NCI-H2107 (cell line): ENCODE measurements around the gene FIG4.

Experiments
- DNase-seq: peaks from one replicate; lab custom pipeline; 2025; lab: John Stamatoyannopoulos, UW

Gene FIG4

DNA sequence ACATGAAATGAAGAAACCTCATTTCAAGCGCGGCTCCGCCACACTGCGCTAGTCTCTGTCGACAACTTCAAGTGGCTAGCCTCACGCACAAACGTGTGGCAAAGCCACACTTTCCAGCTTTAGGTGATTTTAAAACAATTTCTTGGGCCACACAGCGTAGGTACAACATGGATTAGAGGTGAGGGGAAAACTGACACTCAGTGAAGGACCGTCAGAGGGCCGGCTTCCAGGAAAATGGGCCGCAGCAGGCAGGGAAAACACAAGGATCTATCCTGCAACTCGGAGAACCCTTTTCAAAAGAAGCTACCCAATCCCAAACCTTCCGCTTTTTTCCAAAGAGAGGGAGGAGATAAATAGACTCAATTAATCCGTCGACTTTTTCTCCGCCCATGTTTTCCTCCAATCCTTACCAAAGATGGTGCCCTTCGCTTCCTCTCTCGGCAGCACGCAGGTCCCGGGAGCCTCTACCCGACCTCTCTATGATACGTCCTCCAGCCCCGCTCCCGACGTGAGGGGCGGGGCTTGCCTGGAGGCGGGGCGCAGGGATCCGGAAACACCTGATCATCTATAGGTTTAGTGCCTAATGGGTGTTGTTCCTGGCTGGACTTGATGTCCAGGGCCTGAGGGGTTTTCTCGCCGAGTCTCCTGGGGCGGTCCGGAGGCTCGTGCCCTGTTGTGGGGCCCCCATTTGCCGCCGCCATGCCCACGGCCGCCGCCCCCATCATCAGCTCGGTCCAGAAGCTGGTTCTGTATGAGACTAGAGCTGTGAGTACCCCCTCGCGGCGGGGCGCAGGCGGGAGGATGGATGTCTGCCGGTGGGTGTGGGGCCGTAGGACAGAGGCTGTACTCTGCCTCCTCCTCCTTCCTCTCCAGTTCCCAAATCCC, at the start of gene FIG4, which contains the start of gene AK9:
Gene FIG4 (plus strand): TSS at position 560 of the 885 bp plus-strand sequence. CDS start 140 bp downstream, at position 700.
Gene AK9 (minus strand): TSS at position 466 of the 885 bp plus-strand sequence. CDS start 15,457 bp downstream, outside the sequence.
- peak; percentile 81 for DNase-seq

DNA sequence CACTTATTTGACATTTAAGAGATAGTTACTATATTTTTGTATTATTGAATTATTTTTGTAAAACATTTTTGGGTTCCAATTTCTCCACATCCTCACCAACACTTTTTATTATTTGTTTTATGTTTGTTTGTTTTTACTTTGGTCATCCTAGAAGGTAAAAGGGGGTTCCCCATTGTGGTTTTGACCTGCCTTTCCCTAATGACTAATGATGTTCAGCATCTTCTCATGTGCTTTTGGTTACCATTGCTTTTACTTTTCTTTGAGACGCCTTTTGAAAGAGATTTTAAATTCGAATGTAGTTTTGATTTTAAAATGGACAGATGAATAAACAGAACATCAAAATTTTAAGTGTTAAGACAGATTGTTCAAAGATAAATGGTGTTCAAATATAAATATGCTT, 47.0 kb upstream of the FIG4 start:
- DNase-seq, result no peak

- no peak for DNase-seq
Observed at GRCh38 chr6:109653264-109653663, 37.8 kb upstream of the FIG4 start.

GRCh38 chr6:109655761-109656262, 35.3 kb upstream of the FIG4 start:
- no peak for DNase-seq

GRCh38 chr6:109660526-109661320, 30.4 kb upstream of the FIG4 start:
- DNase-seq, result no peak

DNA sequence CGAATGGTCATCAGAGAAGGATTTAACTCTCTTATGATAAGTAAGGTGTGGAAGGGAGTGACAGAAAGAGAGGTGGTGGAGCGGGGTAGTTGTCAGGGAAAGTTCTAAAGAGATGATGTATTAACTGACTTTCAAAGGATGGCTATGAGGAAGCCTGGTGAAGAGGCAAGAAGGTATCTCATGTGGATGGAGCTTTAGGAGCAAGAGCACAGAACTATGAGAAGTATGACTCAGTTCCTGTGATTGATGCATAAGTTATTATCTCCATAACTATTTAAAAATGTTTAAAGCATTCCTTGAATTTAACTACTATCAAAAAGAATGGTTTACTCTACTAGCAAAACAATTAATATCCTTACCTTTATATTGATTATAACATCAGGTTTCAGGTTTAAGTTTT, 28.9 kb upstream of the FIG4 start:
- no peak for DNase-seq

DNA sequence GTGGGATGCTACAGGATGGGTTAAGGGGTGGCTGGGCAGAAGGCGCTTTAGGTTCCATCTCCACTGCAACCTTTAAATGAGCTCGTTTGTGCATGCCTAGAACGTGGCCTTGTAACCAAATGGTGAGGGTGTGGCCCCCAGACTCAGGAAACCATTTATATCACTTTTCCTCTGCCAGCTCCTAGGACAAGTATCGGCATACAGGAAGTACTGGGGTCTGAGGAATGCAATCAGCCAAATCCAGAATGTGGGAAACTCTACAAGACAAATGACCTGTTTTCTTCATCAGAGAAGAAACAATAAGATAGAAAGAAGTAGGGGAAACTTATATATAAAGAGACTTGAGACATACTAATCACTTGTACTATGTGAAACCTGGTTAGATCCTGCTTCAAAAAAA, 21.3 kb upstream of the FIG4 start:
- no peak for DNase-seq

GRCh38 chr6:109671733-109672132, 19.4 kb upstream of the FIG4 start:
- DNase-seq, result no peak

DNA sequence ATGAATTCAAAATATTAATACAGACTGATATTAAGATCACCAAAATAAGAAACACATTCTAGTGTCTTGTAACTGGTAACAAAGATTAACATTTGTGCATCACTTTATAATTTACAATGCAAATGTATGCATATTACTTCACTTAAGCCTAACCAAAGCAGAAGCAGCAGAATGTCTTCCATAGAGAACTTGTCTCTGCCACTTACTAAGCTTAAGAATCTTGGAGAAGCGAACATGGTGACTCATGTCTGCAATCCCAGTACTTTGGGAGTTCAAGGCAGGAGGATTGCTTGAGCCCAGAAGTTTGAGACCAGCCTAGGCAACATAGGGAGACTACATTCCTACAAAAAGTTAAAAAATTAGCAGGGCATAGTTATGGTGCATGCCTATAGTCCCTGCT, 18.9 kb upstream of the FIG4 start:
- DNase-seq, result no peak

DNA sequence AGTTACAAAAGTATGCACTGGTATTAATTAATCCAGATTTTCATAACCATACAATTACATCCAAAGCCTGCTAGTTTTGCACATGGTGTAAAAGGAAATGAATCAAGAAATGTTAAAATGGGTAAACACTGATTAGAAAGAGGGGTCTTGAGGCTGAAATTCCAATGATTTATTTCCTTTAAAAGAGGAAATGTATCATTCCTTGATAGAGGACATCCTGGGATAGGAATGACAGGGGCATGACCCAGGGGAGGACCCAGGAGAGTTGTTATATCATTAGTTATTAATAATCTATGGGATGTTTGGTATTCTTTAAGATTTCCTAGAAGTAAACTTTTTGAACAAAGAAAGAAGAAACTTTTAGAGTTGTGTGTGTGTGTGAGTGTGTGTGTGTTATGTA, 18.3 kb upstream of the FIG4 start:
- DNase-seq, result no peak

DNA sequence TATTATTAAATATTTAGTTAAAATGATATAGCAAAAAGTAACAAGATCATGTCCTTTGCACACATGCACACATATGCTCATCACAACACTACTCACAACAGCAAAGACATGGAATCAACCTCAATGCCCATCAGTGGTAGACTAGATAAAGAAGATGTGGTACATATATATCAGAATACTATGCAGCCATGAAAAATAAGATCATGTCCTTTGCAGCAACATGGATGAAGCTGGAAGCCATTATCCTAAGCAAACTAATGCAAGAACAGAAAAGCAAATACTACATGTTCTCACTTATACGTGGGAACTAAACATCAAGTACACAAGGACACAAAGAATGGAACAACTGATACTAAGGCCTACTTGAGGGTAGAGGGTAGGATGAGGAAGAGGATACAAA, 14.4 kb upstream of the FIG4 start:
- DNase-seq, result no peak

GRCh38 chr6:109678240-109678639, 12.9 kb upstream of the FIG4 start:
- DNase-seq, result no peak

DNA sequence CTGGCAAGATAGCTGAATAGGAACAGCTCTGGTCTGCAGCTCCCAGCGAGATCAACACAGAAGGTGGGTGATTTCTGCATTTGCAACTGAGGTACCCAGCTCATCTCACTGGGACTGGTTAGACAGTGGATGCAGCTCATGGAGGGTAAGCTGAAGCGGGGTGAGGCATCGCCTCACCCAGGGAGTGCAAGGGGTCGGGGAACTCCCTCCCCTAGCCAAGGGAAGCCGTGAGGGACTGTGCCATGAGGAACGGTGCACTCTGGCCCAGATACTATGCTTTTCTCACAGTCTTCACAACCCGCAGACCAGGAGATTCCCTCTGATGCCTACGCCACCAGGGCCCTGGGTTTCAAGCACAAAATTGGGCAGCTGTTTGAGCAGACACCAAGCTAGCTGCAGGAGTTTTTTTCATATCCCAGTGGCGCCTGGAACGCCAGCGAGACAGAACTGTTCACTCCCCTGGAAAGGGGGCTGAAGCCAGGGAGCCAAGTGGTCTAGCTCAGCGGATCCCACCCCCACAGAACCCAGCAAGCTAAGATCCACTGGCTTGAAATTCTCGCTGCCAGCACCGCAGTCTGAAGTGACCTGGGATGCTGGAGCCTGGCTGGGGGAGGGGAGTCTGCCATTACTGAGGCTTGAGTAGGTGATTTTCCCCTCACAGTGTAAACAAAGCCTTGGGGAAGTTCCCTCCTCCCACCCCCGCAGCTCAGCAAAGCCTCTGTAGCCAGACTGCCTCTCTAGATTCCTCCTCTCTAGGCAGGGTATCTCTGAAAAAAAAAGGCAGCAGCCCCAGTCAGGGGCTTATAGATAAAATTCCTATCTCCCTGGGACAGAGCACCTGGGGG, 12.2 kb upstream of the FIG4 start:
- DNase-seq, result peak; percentile 27

DNA sequence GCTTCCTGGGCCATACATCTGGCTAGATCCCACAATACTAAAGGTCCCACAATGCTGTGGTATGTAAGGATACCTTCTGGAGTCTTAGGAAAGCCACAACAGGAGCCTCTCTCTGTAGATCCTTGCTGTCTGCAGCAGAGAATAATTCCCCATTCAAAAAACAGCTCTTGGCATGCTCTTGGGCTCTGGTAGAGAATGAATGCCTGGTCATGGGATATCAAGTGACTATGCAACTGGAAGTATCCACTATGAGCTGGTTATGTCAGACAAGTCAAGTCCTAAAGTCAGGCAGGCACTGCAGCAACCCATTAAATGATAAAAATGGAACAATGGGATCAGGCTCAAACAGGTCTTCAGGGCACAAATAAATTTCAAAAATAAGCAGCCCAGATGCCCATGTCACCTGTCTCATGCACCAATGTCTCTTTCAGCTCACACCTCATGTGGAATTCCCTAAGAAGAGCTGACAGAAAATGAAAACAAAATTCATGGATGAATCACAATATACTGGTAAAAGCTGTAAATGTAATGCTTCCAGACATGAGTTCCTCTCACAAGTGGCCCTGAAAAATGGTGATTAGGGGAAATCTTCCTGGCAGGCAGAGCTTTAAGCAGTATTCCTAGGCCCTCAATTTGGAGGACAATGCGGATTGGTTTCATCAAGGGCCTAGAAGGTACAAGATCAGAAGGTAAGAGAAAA, 4.4 kb upstream of the FIG4 start:
- no peak for DNase-seq

GRCh38 chr6:109687271-109687761, 3.8 kb upstream of the FIG4 start:
- DNase-seq, result no peak

- DNase-seq, result peak; percentile 30
Observed at GRCh38 chr6:109690373-109690736, 741 bp upstream of the FIG4 start.

- no peak for DNase-seq
Observed at GRCh38 chr6:109693111-109693510, 2.0 kb downstream of the FIG4 start.

DNA sequence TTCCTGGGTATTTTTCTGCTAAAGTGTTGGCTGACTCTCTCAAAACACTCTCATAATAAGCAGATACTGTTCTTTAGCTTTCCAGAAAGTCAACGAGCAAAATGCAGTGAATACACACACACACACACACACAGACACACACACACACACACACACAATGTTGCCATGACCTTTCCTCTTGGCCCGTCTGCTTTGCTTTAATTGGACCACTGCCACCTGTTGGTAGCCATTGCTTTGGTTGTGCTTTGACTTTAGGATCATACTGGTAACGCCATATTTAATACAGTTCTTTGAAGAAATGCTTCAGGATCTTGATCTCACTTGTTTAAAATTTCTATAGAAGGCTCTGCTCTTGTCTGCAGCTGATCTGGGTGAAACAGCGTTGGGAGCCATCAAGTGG, 4.4 kb downstream of the FIG4 start:
- no peak for DNase-seq

GRCh38 chr6:109696355-109696754, 5.3 kb downstream of the FIG4 start:
- no peak for DNase-seq

DNA sequence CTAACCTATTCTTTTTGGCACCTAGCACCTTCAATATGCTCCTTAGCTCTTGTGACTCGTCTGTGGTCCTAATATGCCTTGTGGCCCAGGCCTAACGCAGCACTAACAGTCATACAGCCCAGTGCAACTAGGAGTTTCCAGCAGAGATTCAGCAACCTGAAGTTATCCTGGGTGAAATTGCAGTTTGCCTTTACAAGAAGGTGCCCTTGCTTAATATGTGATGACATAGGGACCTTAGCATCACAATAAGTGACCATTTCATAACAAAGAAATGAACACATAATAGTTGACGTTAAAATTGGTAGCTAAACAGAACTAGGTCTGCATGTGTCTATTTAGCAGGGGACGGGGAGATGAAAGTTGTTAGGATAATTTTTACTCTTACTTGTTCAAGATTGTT, 10.1 kb downstream of the FIG4 start:
- DNase-seq, result no peak

DNA sequence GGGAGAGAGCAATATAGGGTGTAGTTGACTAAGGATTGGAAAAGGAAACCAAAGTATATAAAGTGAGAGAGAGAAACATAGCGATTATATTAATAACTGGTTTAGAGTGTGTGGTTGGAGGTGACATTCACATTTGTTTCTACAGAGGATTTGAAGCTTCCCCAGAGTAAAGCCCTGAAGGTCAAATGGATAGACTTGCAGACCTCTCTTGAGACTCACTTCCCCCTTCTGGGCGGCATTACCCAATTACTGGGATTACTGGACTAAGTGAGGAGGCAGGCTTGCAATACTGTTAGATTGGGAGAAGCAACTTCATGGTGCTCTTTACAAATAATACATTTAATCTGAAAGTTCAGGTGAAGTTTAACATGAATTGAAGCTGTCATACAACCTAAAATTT, 10.7 kb downstream of the FIG4 start:
- no peak for DNase-seq
